ENCODE measurements around the gene CCNL2.

DNA sequence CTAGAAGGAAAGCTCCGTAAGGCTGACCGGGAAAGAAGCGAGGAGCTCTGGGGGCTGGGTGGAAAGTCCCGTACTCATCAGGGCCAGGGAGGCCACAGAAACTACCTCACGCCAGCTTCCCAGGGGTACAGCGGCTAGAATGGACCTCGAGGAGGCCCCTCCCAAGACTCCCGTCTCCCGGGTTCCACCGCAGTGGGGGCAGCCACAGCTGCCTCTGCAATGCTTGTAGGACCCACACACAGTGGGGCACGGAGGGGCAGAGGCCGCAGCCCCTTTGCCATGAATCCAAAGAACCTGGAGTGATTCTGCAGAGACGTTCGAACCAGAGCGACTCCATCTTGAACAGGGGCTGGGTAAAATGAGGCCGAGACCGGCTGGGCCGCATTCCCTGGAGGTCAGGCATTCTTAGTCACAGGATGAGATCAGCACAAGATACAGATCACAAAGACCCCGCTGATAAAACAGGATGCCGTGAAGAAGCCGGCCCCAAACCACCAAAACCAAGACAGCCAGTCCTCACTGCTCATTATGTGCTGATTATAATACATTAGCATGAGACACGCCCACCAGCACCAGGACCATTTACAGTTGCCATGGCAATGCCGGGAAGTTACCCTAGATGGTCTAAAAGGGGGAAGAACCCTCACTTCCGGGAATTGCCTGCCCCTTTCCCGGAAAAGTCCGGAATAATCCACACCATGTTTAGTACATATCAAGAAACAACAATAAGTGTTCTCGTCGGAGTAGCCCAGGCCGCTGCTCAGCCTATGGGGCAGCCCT lies 23.5 kb upstream of the CCNL2 start:
- TF ChIP-seq, protein P1, sequence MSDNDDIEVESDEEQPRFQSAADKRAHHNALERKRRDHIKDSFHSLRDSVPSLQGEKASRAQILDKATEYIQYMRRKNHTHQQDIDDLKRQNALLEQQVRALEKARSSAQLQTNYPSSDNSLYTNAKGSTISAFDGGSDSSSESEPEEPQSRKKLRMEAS (CRISPR knock-in tag; IDR thresholded peaks at IDR 0.05) = no peak
- TF ChIP-seq AR (CRISPR knock-in tag; IDR thresholded peaks at IDR 0.05) = 0 out of 2 replicates have a peak, but pooled peaks have one; percentile 49
- TF ChIP-seq, protein P2, sequence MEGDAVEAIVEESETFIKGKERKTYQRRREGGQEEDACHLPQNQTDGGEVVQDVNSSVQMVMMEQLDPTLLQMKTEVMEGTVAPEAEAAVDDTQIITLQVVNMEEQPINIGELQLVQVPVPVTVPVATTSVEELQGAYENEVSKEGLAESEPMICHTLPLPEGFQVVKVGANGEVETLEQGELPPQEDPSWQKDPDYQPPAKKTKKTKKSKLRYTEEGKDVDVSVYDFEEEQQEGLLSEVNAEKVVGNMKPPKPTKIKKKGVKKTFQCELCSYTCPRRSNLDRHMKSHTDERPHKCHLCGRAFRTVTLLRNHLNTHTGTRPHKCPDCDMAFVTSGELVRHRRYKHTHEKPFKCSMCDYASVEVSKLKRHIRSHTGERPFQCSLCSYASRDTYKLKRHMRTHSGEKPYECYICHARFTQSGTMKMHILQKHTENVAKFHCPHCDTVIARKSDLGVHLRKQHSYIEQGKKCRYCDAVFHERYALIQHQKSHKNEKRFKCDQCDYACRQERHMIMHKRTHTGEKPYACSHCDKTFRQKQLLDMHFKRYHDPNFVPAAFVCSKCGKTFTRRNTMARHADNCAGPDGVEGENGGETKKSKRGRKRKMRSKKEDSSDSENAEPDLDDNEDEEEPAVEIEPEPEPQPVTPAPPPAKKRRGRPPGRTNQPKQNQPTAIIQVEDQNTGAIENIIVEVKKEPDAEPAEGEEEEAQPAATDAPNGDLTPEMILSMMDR (IDR thresholded peaks at IDR 0.05) = no peak
- TF ChIP-seq ETV6 (CRISPR knock-in tag; IDR thresholded peaks at IDR 0.05) = no peak
- TF ChIP-seq, protein P3, sequence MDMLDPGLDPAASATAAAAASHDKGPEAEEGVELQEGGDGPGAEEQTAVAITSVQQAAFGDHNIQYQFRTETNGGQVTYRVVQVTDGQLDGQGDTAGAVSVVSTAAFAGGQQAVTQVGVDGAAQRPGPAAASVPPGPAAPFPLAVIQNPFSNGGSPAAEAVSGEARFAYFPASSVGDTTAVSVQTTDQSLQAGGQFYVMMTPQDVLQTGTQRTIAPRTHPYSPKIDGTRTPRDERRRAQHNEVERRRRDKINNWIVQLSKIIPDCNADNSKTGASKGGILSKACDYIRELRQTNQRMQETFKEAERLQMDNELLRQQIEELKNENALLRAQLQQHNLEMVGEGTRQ (CRISPR knock-in tag; IDR thresholded peaks at IDR 0.05) = no peak
- TF ChIP-seq, protein P4, sequence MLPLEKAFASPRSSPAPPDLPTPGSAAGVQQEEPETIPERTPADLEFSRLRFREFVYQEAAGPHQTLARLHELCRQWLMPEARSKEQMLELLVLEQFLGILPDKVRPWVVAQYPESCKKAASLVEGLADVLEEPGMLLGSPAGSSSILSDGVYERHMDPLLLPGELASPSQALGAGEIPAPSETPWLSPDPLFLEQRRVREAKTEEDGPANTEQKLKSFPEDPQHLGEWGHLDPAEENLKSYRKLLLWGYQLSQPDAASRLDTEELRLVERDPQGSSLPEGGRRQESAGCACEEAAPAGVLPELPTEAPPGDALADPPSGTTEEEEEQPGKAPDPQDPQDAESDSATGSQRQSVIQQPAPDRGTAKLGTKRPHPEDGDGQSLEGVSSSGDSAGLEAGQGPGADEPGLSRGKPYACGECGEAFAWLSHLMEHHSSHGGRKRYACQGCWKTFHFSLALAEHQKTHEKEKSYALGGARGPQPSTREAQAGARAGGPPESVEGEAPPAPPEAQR (CRISPR knock-in tag; IDR thresholded peaks at IDR 0.05) = peak; percentile 97

Measured in WTC11 (cell line).